Measurements from ENCODE around the gene SLC25A10.
"Not testable (repeated sequence)": the region's sequence is repeated elsewhere in the genome, so short reads cannot be mapped to it uniquely, and the experiment has no call there.

SLC25A10 gene

GRCh38 chr17:81737947-81738800 lies 26.1 kb downstream of the SLC25A10 start:
- H3K9ac ChIP-seq (ENCODE audit: low read depth in 1 of 2, low read length in 2 of 2), result no peak overlapping the region
- H3K27me3 ChIP-seq (ENCODE audit: control insufficient read depth in 1 of 2, insufficient read depth in 2 of 2, low read length in 2 of 2), result peaks cover 0 to 7% of the 10 kb centered on the region in 2 donors
- H3K9me3 ChIP-seq (ENCODE audit: control insufficient read depth in 1 of 2, low read length in 2 of 2), result no peaks in the 10 kb centered on the region
- no peaks in the 10 kb centered on the region for H3K36me3 ChIP-seq (ENCODE audit: control insufficient read depth in 1 of 2, insufficient read depth in 2 of 2, low read length in 2 of 2)
- peaks cover 25 to 31% of the 10 kb centered on the region in 2 donors for H3K4me1 ChIP-seq (ENCODE audit: control insufficient read depth in 1 of 2, insufficient read depth in 2 of 2, low read length in 2 of 2)
- H3K27ac ChIP-seq (ENCODE audit: low read depth, low read length), result no peak overlapping the region
- H3K4me3 ChIP-seq (ENCODE audit: low read depth in 1 of 2, low read length in 2 of 2), result no peak overlapping the region

- Histone ChIP-seq H3K36me3 (ENCODE audit: control insufficient read depth in 1 of 2, insufficient read depth in 2 of 2, low read length in 2 of 2) (no peaks in the 10 kb centered on the region), H3K27ac (ENCODE audit: low read depth, low read length) (no peak overlapping the region), H3K9me3 (ENCODE audit: control insufficient read depth in 1 of 2, low read length in 2 of 2) (no peaks in the 10 kb centered on the region), H3K27me3 (ENCODE audit: control insufficient read depth in 1 of 2, insufficient read depth in 2 of 2, low read length in 2 of 2) (peaks cover 0 to 7% of the 10 kb centered on the region in 2 donors), H3K4me1 (ENCODE audit: control insufficient read depth in 1 of 2, insufficient read depth in 2 of 2, low read length in 2 of 2) (peaks cover 24 to 26% of the 10 kb centered on the region in 2 donors), H3K4me3 (ENCODE audit: low read depth in 1 of 2, low read length in 2 of 2) (no peak overlapping the region), H3K9ac (ENCODE audit: low read depth in 1 of 2, low read length in 2 of 2) (no peak overlapping the region)
These were observed 26.8 kb downstream of the SLC25A10 start for GRCh38 chr17:81738801-81739393.

GRCh38 chr17:81739593-81739992 lies 27.5 kb downstream of the SLC25A10 start:
- H3K27me3 ChIP-seq (ENCODE audit: control insufficient read depth in 1 of 2, insufficient read depth in 2 of 2, low read length in 2 of 2); H3K27ac ChIP-seq (ENCODE audit: low read depth, low read length); H3K4me3 ChIP-seq (ENCODE audit: low read depth in 1 of 2, low read length in 2 of 2); H3K9me3 ChIP-seq (ENCODE audit: control insufficient read depth in 1 of 2, low read length in 2 of 2); H3K36me3 ChIP-seq (ENCODE audit: control insufficient read depth in 1 of 2, insufficient read depth in 2 of 2, low read length in 2 of 2); H3K9ac ChIP-seq (ENCODE audit: low read depth in 1 of 2, low read length in 2 of 2): not testable (repeated sequence)
- H3K4me1 ChIP-seq (ENCODE audit: control insufficient read depth in 1 of 2, insufficient read depth in 2 of 2, low read length in 2 of 2), result peaks cover 17 to 19% of the 10 kb centered on the region in 2 donors

GRCh38 chr17:81740395-81740961 lies 28.4 kb downstream of the SLC25A10 start:
- no peaks in the 10 kb centered on the region for H3K9me3 ChIP-seq (ENCODE audit: control insufficient read depth in 1 of 2, low read length in 2 of 2)
- no peaks in the 10 kb centered on the region for H3K36me3 ChIP-seq (ENCODE audit: control insufficient read depth in 1 of 2, insufficient read depth in 2 of 2, low read length in 2 of 2)
- H3K4me1 ChIP-seq (ENCODE audit: control insufficient read depth in 1 of 2, insufficient read depth in 2 of 2, low read length in 2 of 2), result peaks cover 8 to 10% of the 10 kb centered on the region in 2 donors

GRCh38 chr17:81741049-81741593 lies 29.0 kb downstream of the SLC25A10 start:
- no peaks in the 10 kb centered on the region for H3K9me3 ChIP-seq (ENCODE audit: control insufficient read depth in 1 of 2, low read length in 2 of 2)
- no peak overlapping the region for H3K4me3 ChIP-seq (ENCODE audit: low read depth in 1 of 2, low read length in 2 of 2)
- H3K36me3 ChIP-seq (ENCODE audit: control insufficient read depth in 1 of 2, insufficient read depth in 2 of 2, low read length in 2 of 2), result no peaks in the 10 kb centered on the region
- H3K27ac ChIP-seq (ENCODE audit: low read depth, low read length), result no peak overlapping the region
- peaks cover 2 to 3% of the 10 kb centered on the region in 2 donors for H3K4me1 ChIP-seq (ENCODE audit: control insufficient read depth in 1 of 2, insufficient read depth in 2 of 2, low read length in 2 of 2)
- peaks cover 0 to 7% of the 10 kb centered on the region in 2 donors for H3K27me3 ChIP-seq (ENCODE audit: control insufficient read depth in 1 of 2, insufficient read depth in 2 of 2, low read length in 2 of 2)
- H3K9ac ChIP-seq (ENCODE audit: low read depth in 1 of 2, low read length in 2 of 2), result no peak overlapping the region

More at GRCh38 chr17:81740395-81740961, 28.4 kb downstream of the SLC25A10 start:
- Histone ChIP-seq H3K27ac (ENCODE audit: low read depth, low read length) (no peak overlapping the region), H3K27me3 (ENCODE audit: control insufficient read depth in 1 of 2, insufficient read depth in 2 of 2, low read length in 2 of 2) (peaks cover 0 to 7% of the 10 kb centered on the region in 2 donors), H3K9ac (ENCODE audit: low read depth in 1 of 2, low read length in 2 of 2) (no peak overlapping the region), H3K4me3 (ENCODE audit: low read depth in 1 of 2, low read length in 2 of 2) (no peak overlapping the region)

GRCh38 chr17:81741594-81742452 lies 29.7 kb downstream of the SLC25A10 start:
- Histone ChIP-seq H3K27ac (ENCODE audit: low read depth, low read length) (no peak overlapping the region), H3K4me1 (ENCODE audit: control insufficient read depth in 1 of 2, insufficient read depth in 2 of 2, low read length in 2 of 2) (no peaks in the 10 kb centered on the region), H3K27me3 (ENCODE audit: control insufficient read depth in 1 of 2, insufficient read depth in 2 of 2, low read length in 2 of 2) (peaks cover 0 to 7% of the 10 kb centered on the region in 2 donors), H3K9me3 (ENCODE audit: control insufficient read depth in 1 of 2, low read length in 2 of 2) (no peaks in the 10 kb centered on the region), H3K4me3 (ENCODE audit: low read depth in 1 of 2, low read length in 2 of 2) (no peak overlapping the region), H3K36me3 (ENCODE audit: control insufficient read depth in 1 of 2, insufficient read depth in 2 of 2, low read length in 2 of 2) (no peaks in the 10 kb centered on the region), H3K9ac (ENCODE audit: low read depth in 1 of 2, low read length in 2 of 2) (no peak overlapping the region)

Data from duodenal mucosa (tissue), 2 donors.